HG02623 (cell line): Measurements from ENCODE around the gene TNRC6C.
A peak's percentile ranks its signal among the peaks of the same experiment; 100 is the strongest.
"Not testable (repeated sequence)": the region's sequence is repeated elsewhere in the genome, so short reads cannot be mapped to it uniquely, and the experiment has no call there.

Source experiments
- ATAC-seq: cut with Tn5 transposase; IDR thresholded peaks from one replicate; pipeline ENCODE4 v1.9.1; 2021; ENCODE audit warnings: moderate library complexity; ENCODE audit not compliant: unreplicated experiment

Gene TNRC6C

GRCh38 chr17:78132767-78133178, 174.3 kb downstream of the TNRC6C start:
- ATAC-seq = no peak

- ATAC-seq = no peak
Observed at GRCh38 chr17:78133179-78133951, 174.9 kb downstream of the TNRC6C start.

- no peak for ATAC-seq
Observed at GRCh38 chr17:78133971-78134898, 175.7 kb downstream of the TNRC6C start.

GRCh38 chr17:78134899-78135385, 176.4 kb downstream of the TNRC6C start:
- ATAC-seq = no peak

- no peak for ATAC-seq
Observed at GRCh38 chr17:78135858-78136500, 177.5 kb downstream of the TNRC6C start.

- ATAC-seq = no peak
Observed at GRCh38 chr17:78137392-78138203, 179.1 kb downstream of the TNRC6C start.

- no peak for ATAC-seq
Observed at GRCh38 chr17:78138204-78139060, 179.9 kb downstream of the TNRC6C start.

- not testable (repeated sequence) for ATAC-seq
Observed at GRCh38 chr17:78139861-78140168, 181.3 kb downstream of the TNRC6C start.

GRCh38 chr17:78140169-78141051, 181.9 kb downstream of the TNRC6C start:
- peak; percentile 56 for ATAC-seq

- ATAC-seq = no peak
Observed at GRCh38 chr17:78141437-78142118, 183.1 kb downstream of the TNRC6C start.

GRCh38 chr17:78142119-78142861, 183.8 kb downstream of the TNRC6C start:
- ATAC-seq = no peak

- ATAC-seq = no peak
Observed at GRCh38 chr17:78143214-78144146, 185.0 kb downstream of the TNRC6C start.

GRCh38 chr17:78144147-78144719, 185.7 kb downstream of the TNRC6C start:
- no peak for ATAC-seq

GRCh38 chr17:78144736-78145641, 186.5 kb downstream of the TNRC6C start:
- no peak for ATAC-seq

GRCh38 chr17:78146471-78146869, 188.0 kb downstream of the TNRC6C start:
- ATAC-seq = no peak
